ENCODE results near the gene ATAD3C. TPM values are rescaled to one million over a fixed set of nuclear protein-coding genes. Genes with fewer than 3 reads are reported as not detected.

ATAD3C gene, protein sequence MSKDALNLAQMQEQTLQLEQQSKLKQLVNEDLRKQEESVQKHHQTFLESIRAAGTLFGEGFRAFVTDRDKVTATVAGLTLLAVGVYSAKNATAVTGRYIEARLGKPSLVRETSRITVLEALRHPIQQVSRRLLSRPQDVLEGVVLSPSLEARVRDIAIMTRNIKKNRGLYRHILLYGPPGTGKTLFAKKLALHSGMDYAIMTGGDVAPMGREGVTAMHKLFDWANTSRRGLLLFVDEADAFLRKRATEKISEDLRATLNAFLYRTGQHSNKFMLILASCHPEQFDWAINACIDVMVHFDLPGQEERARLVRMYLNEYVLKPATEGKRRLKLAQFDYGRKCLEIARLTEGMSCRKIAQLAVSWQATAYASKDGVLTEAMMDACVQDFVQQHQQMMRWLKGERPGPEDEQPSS
- not detected in 2 replicates for total RNA-seq

DNA sequence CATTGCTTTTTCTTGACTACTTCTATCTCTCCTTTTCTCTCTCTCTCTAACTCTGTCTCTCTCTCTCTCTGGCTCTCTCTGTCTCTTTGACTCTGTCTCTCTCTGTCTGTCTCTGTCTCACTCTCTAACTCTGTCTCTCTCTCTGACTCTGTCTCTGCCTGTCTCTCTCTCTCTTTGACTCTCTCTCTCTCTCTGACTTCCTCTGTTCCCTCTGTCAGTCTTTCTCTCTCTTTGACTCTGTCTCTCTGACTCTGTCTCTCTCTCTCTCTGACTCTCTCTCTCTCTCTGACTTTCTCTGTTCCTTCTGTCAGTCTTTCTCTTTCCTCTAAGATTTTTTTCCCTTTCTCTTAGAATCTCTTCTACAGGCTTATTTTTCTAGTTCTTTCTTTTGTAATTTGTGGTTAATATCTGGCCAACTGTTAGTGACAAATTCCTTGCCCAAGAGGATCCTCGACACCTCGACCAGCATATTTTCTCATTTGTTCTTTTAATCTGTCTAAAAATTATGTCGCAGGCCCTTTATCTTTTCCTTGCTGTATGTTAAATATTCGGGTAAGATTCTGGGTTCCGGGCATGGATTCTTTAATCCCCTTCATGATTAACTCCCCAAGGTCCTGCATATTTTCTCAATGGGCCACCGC, at the start of gene ATAD3C:
Gene ATAD3C (plus strand): TSS at position 591 of the 641 bp plus-strand sequence. CDS start 995 bp downstream, outside the sequence.

DNA sequence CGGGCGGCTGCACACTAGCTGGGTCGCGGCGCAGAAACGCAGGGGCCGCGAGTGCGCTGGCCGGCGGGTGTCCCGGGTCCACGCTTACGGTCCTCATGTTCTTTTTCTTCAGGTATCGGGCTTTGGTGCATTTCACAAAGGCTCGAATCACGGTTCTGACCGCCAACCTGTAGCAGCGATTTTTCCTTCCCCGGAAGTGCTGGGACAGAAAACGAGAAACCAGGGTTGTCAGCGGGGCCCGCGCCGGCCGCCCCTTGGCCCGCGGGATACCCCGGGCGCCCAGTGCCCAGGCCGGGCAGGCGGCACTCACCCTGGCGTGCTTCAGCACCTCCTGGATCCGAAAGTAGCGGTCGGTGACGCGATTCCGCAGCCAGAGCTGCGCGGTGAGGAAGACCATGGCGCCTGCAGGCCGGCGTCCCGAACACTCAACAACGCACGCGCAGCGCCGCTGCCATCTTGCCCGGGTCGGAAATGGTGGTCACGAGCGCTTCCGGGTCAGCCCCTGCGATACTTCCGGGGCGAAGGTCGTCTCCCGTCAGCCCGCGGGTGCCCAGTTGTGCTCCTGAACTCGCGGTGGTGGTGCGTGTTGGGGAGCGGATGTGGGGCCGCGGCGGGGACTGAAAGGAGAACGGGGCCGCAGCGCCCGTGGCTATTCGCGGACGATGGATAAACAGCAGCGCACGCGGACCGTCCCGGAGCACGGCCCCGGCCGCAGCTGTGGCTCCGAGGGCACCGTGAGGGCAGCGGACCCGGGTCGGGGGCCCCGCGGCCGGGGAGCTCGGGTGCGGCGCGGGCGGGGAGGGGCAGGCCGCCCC, 42.5 kb upstream of the ATAD3C start, which contains the start of gene MRPL20:
Gene MRPL20 (minus strand): TSS at position 473 of the 815 bp plus-strand sequence. CDS start 76 bp downstream, at position 397.

DNA sequence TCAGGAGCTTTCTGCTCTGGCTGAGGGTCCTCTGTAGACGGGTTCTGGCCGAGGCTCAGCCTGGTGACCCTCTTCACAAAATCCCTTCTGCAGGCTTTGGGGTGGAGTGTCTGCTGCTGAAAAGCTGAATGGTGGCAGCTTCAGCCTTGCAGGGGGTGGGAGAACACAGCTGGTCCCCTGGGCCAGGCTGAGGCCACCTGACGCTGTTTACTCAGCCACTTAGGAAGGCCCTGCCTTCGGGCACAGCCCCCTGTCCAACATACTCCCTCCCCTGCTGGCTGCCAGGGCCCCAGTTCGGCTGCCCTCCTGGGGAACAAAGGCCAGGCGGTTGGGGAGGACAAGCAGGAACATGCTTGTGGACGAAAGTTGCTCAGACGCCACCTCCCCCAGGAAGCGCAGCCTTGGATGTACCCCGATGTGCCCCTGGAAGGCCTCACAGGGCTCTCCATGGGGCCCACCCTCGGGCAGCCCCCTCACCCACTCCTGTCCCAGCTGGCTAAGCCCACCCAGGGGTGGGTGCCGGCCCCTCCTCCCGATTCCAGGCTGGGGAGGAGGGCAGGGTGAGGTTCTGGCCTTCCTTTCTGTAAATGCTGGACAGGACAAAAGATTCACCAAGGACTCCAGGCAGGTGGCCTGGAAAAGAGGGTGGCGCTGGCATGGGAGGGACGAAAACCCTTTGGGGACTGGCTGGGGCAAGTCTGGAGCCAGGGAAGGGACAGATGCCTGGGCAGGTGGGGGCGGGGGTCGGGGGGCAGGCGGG, 28.2 kb upstream of the ATAD3C start, which contains the start of gene ANKRD65:
Gene ANKRD65 (minus strand): TSS at position 130 of the 760 bp plus-strand sequence. CDS start 271 bp downstream, outside the sequence.

DNA sequence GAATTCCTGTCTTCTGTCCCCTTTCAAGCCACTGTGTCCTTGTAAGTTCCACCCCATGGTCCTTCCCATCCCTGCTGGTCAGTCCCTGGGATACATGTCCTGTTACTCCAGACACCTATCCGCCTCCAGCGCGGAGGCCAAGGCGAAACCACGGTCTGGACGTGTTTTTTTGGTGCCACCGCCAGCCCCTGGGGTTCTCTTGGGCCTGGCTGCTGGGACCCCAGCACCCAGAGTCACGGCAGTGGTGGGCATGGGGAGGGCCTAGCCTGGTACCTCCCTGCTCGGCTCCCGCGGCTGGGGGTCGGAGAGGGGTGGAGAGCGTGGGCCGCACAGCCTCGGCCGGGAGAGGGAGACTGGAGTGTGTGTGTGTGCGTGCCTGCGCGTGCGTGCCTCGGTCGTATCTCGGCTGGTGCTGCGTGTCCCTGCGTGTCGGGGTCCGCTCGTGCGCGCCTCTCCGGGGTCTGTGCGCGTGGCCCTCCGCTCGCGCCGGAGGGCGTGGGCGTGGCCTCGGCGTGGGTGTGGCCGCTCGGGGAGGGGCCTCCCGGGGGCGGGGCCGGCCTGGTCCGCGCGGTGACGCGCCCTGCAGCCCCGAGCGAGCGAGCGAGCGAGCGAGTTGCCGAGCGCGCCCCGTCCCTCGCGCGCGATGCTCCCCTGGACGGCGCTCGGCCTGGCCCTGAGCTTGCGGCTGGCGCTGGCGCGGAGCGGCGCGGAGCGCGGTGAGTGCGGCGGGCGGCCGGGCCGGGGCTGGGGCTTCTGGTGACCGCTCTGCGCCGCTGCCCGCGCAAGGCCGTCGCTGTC, 14.2 kb upstream of the ATAD3C start, which contains the start of gene VWA1:
Gene VWA1 (plus strand): TSS at position 585 of the 798 bp plus-strand sequence. CDS start 59 bp downstream, at position 644.

DNA sequence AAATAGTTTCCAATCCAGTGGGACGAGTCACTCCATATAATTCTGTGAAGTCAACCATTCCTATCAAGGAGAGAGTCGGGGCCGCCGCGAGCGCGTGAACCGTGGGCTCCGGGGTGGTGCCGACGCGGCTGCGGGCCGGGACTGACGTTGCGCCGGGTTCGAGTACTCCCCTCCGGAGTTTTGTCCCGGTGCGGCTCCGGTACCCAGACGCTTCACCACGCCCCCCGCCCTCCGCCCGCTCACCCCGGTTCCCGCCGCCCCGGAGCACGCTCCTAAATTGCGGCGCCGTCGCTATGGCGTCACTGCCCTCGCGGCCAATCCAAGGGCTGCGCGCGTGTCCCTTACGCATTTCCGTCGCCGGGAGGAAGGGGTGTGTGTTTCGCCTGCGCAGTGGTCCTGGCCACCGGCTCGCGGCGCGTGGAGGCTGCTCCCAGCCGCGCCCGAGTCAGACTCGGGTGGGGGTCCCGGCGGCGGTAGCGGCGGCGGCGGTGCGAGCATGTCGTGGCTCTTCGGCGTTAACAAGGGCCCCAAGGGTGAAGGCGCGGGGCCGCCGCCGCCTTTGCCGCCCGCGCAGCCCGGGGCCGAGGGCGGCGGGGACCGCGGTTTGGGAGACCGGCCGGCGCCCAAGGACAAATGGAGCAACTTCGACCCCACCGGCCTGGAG, 22.0 kb downstream of the ATAD3C start, which contains the start of gene ATAD3B:
Gene ATAD3B (plus strand): TSS at position 377 of the 664 bp plus-strand sequence. CDS start 120 bp downstream, at position 497.

DNA sequence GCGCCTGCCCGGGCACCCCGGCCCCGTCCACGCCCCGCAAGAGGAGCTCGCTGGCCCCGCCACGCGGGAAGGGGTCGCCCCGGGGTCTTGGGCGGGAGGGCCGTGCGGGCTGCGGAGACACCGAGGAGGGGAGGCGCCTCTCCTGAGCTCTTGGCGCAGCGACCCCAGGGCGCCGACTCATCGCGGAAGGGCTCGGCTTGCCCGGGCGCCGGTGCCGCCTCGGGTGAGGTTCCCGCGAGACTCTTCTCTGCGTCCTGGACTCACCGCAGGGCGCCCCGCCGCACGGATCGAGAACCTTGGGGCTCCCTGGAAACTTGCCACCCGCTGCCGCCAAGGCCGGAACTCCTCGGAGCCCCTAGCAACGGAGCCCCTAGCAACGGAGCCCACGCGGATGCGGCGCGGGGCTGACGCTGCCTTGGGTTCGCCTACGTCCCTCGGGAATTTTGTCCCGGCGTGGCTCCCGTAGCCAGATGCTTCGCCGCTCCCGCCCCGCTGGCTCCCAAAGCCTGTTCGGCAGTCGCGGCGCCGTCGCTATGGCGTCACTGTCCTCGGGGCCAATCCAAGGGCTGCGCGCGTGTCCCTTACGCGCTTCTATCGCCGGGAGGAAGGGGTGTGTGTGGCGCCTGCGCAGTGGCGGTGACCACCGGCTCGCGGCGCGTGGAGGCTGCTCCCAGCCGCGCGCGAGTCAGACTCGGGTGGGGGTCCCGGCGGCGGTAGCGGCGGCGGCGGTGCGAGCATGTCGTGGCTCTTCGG, 62.2 kb downstream of the ATAD3C start, which contains the start of gene ATAD3A:
Gene ATAD3A (plus strand): TSS at position 630 of the 753 bp plus-strand sequence. CDS start 107 bp downstream, at position 737.

Other genes starting within 250 kb of the ATAD3C start
- gene TNFRSF18, start 243.1 kb upstream of the ATAD3C start, total RNA-seq = not detected in 2 replicates
- gene TNFRSF4, start 235.5 kb upstream of the ATAD3C start, total RNA-seq = 0.61 and 0.65 TPM in 2 replicates
- gene SDF4, start 217.7 kb upstream of the ATAD3C start, total RNA-seq = 78.0 and 108 TPM in 2 replicates
- gene B3GALT6, start 217.5 kb upstream of the ATAD3C start, total RNA-seq = 20.8 and 35.1 TPM in 2 replicates
- 0.32 and 0.76 TPM in 2 replicates for gene C1QTNF12, start 203.0 kb upstream of the ATAD3C start, total RNA-seq
- 41.3 and 52.3 TPM in 2 replicates for gene UBE2J2, start 175.8 kb upstream of the ATAD3C start, total RNA-seq
- 0.32 and 0.46 TPM in 2 replicates for gene SCNN1D, start 169.3 kb upstream of the ATAD3C start, total RNA-seq
- 13.1 and 23.1 TPM in 2 replicates for gene ACAP3, start 141.8 kb upstream of the ATAD3C start, total RNA-seq
- gene PUSL1, start 141.1 kb upstream of the ATAD3C start, total RNA-seq = 15.5 and 17.2 TPM in 2 replicates
- 41.3 and 52.6 TPM in 2 replicates for gene INTS11, start 125.0 kb upstream of the ATAD3C start, total RNA-seq
- 9.0 and 11.4 TPM in 2 replicates for gene CPTP, start 124.9 kb upstream of the ATAD3C start, total RNA-seq
- under 0.01 and 0.30 TPM in 2 replicates for gene TAS1R3, start 118.4 kb upstream of the ATAD3C start, total RNA-seq
- gene DVL1, start 100.3 kb upstream of the ATAD3C start, total RNA-seq = 39.2 and 48.4 TPM in 2 replicates
- gene MXRA8, start 91.1 kb upstream of the ATAD3C start, total RNA-seq = 1.6 and 2.1 TPM in 2 replicates
- 113 and 146 TPM in 2 replicates for gene AURKAIP1, start 74.5 kb upstream of the ATAD3C start, total RNA-seq
- gene CCNL2, start 50.4 kb upstream of the ATAD3C start, total RNA-seq = 82.2 and 111 TPM in 2 replicates
- gene MRPL20, start 42.4 kb upstream of the ATAD3C start, total RNA-seq = 122 and 126 TPM in 2 replicates
- gene ANKRD65, start 28.4 kb upstream of the ATAD3C start, total RNA-seq = under 0.01 TPM in 1 of 2 replicates, not detected in the other
- gene VWA1, start 14.0 kb upstream of the ATAD3C start, total RNA-seq = 0.91 and 1.6 TPM in 2 replicates
- 28.1 and 28.3 TPM in 2 replicates for gene ATAD3B, start 22.1 kb downstream of the ATAD3C start, total RNA-seq
- 39.5 and 49.0 TPM in 2 replicates for gene ATAD3A, start 62.5 kb downstream of the ATAD3C start, total RNA-seq
- 2.9 and 4.1 TPM in 2 replicates for gene TMEM240, start 90.9 kb downstream of the ATAD3C start, total RNA-seq
- gene SSU72, start 125.2 kb downstream of the ATAD3C start, total RNA-seq = 67.0 and 82.2 TPM in 2 replicates
- gene FNDC10, start 150.4 kb downstream of the ATAD3C start, total RNA-seq = 0.15 and 0.65 TPM in 2 replicates
- 27.6 and 54.3 TPM in 2 replicates for gene MIB2, start 165.8 kb downstream of the ATAD3C start, total RNA-seq
- 0.61 and 0.97 TPM in 2 replicates for gene MMP23B, start 182.5 kb downstream of the ATAD3C start, total RNA-seq
- gene CDK11B, start 209.3 kb downstream of the ATAD3C start, total RNA-seq = 6.7 and 8.8 TPM in 2 replicates
- gene SLC35E2B, start 243.1 kb downstream of the ATAD3C start, total RNA-seq = 16.6 and 17.9 TPM in 2 replicates

Data from epithelial cell of umbilical artery (primary cell).